K562 (cell line): ENCODE results near the gene VMP1. TPM values are rescaled to one million over a fixed set of nuclear protein-coding genes. Genes with fewer than 3 reads are reported as not detected.

Experiments used
- BMI1 ChIP-seq: fragments of 150-350 bp; IDR thresholded peaks from 2 replicates; pipeline ENCODE4 v1.6.1; 2014; ENCODE audit warnings: low read length
- C11orf30 ChIP-seq: fragments of 450-650 bp; IDR thresholded peaks from 2 replicates; pipeline ENCODE4 v1.6.1; 2016; ENCODE audit warnings: low read depth, mild to moderate bottlenecking
- CHCHD3 ChIP-seq: fragments of 250-450 bp; sonication (Bioruptor Pico); IDR thresholded peaks from 2 replicates; pipeline ENCODE4 v2.1.2; 2022; ENCODE audit warnings: mild to moderate bottlenecking
- CREB1 ChIP-seq, 2 experiments: sonication (generic) in 1 of 2; formaldehyde crosslinking in 1 of 2; IDR thresholded peaks; 2 replicates each; pipeline versions ENCODE4 v1.6.1 to v1.8.0; 2012 to 2022; ENCODE audit warnings: inconsistent platforms in 1 of 2, mild to moderate bottlenecking in 1 of 2, missing genetic modification reagents in 1 of 2, moderate library complexity in 1 of 2
- FOXA3 ChIP-seq, 2 experiments: fragments of 450-650 bp in 1 of 2; sonication (generic) in 1 of 2; formaldehyde crosslinking; IDR thresholded peaks in 1 of 2; conservative IDR thresholded peaks in 1 of 2; 2 replicates each; pipeline versions ENCODE4 v1.4.0 to v1.8.0; 2020 to 2022; ENCODE audit warnings: mild to moderate bottlenecking in 2 of 2, missing genetic modification reagents in 1 of 2
- HBP1 ChIP-seq: fragments of 450-650 bp; formaldehyde crosslinking; IDR thresholded peaks from 2 replicates; pipeline ENCODE4 v1.4.0; 2022; ENCODE audit warnings: missing genetic modification characterization
- HEY1 ChIP-seq: fragments of 250-450 bp; sonication (Bioruptor Pico); IDR thresholded peaks from 2 replicates; pipeline ENCODE4 v1.5.0; 2020; ENCODE audit warnings: mild to moderate bottlenecking, moderate library complexity, borderline replicate concordance
- JUNB ChIP-seq: fragments of 450-650 bp; formaldehyde crosslinking; conservative IDR thresholded peaks from 2 replicates; pipeline ENCODE4 v1.4.0; 2020; ENCODE audit warnings: mild to moderate bottlenecking
- KDM4B ChIP-seq, 2 experiments: fragments of 450-650 bp in 1 of 2; sonication (generic) in 1 of 2; IDR thresholded peaks; 2 replicates each; pipeline ENCODE4 v1.6.1; 2016 to 2017; ENCODE audit warnings: borderline replicate concordance in 2 of 2, antibody characterized with exemption in 1 of 2, low read depth in 1 of 2, mild to moderate bottlenecking in 1 of 2
- KLF1 ChIP-seq: fragments of 450-650 bp; IDR thresholded peaks from 2 replicates; pipeline ENCODE4 v1.6.1; 2016; ENCODE audit warnings: missing genetic modification characterization, missing compliant biosample characterization
- MAFG ChIP-seq: fragments of 450-650 bp; conservative IDR thresholded peaks from 2 replicates; pipeline ENCODE4 v1.6.1; 2016; ENCODE audit warnings: missing genetic modification characterization, missing compliant biosample characterization
- MLLT1 ChIP-seq, 2 experiments: fragments of 450-650 bp; IDR thresholded peaks; 2 replicates each; pipeline ENCODE4 v1.6.1; 2016
- PHB ChIP-seq: fragments of 250-450 bp; sonication (Bioruptor Pico); IDR thresholded peaks from 2 replicates; pipeline ENCODE4 v1.5.0; 2021
- PTBP1 ChIP-seq: fragments of 200-400 bp; formaldehyde crosslinking; IDR thresholded peaks from 2 replicates; pipeline ENCODE4 v1.6.1; 2017; ENCODE audit warnings: low read depth, low read length
- RAD21 ChIP-seq, 2 experiments: fragments of 250-450 bp in 1 of 2; fragments of 450-650 bp in 1 of 2; sonication (Bioruptor Pico) in 1 of 2; formaldehyde crosslinking in 1 of 2; IDR thresholded peaks in 1 of 2; conservative IDR thresholded peaks in 1 of 2; 2 replicates each; pipeline versions ENCODE4 v1.4.0 to v1.8.0; 2020 to 2022; ENCODE audit warnings: mild to moderate bottlenecking in 2 of 2, moderate library complexity in 1 of 2
- RAD51 ChIP-seq: fragments of 450-650 bp; IDR thresholded peaks from 2 replicates; pipeline ENCODE4 v1.7.1; 2016; ENCODE audit warnings: low read depth, mild to moderate bottlenecking, borderline replicate concordance
- RBM25 ChIP-seq: fragments of 200-400 bp; formaldehyde crosslinking; IDR thresholded peaks from 2 replicates; pipeline ENCODE4 v1.6.1; 2018; ENCODE audit warnings: low read length, low read depth, moderate library complexity; ENCODE audit not compliant: severe bottlenecking
- RFX7 ChIP-seq: fragments of 250-450 bp; sonication (Bioruptor Pico); IDR thresholded peaks from 2 replicates; pipeline ENCODE4 v1.5.1; 2021; ENCODE audit warnings: mild to moderate bottlenecking
- SMAD4 ChIP-seq: fragments of 250-450 bp; sonication (Bioruptor Pico); conservative IDR thresholded peaks from 2 replicates; pipeline ENCODE4 v1.8.0; 2021; ENCODE audit warnings: inconsistent platforms, mild to moderate bottlenecking, moderate library complexity
- ZC3H8 ChIP-seq: fragments of 450-650 bp; IDR thresholded peaks from 2 replicates; pipeline ENCODE4 v1.6.1; 2017
- ZNF184 ChIP-seq: sonication (generic); formaldehyde crosslinking; IDR thresholded peaks from 2 replicates; pipeline ENCODE4 v1.5.0; 2020; ENCODE audit warnings: missing genetic modification reagents
- ZNF740 ChIP-seq, 3 experiments: fragments of 200-800 bp in 1 of 3; sonication (Bioruptor generic) in 1 of 3; sonication (generic) in 1 of 3; formaldehyde crosslinking in 1 of 3; IDR thresholded peaks; 2 replicates each; pipeline versions ENCODE4 v1.6.1 to v1.8.0; 2016 to 2022; ENCODE audit warnings: mild to moderate bottlenecking in 2 of 3, missing compliant biosample characterization in 2 of 3, missing genetic modification characterization in 2 of 3, missing genetic modification reagents in 1 of 3
- polyA plus RNA-seq, 8 experiments: library from polyadenylated mRNA; depleted of rRNA in 4 of 8; stranded (reverse) in 5 of 8; unstranded in 3 of 8; fragments of >200 nt; fragmentation: Nextera tagmentation in 2 of 8; fragmentation: Illumina TruSeq in 1 of 8; extraction: Ambion mirVana in 2 of 8; extraction: Trizol in 1 of 8; gene quantifications; 2 replicates each; pipeline versions ENCODE4 v1.2.1 to v1.2.3, GENCODE V29; 2011 to 2014; ENCODE audit warnings: inconsistent platforms in 1 of 8, missing spikeins in 1 of 8
- total RNA-seq, 7 experiments: library from RNA; depleted of rRNA in 6 of 7; stranded (reverse); fragments of >200 nt in 6 of 7; fragmentation: Illumina TruSeq in 2 of 7; extraction: Trizol in 2 of 7; gene quantifications; 2 replicates each; pipeline versions ENCODE4 v1.2.1 to v1.2.3, GENCODE V29; 2011 to 2021; ENCODE audit warnings: low replicate concordance in 1 of 7

The VMP1 gene
- total and polyA plus RNA-seq, 9 of the 15 experiments (the other 6 are each of a cell fraction or from before 2014, with no cell fraction given), result 123 to 304 (median 151) TPM

GRCh38 chr17:59838052-59838916 is 130.8 kb downstream of the VMP1 start (continued):
- TF ChIP-seq RAD21 (CRISPR knock-in tag; conservative IDR thresholded peaks at IDR 0.05 in 1 of 2, IDR thresholded peaks at IDR 0.05 in 1 of 2) (no peak), HBP1 (CRISPR knock-in tag) (no peak), RBM25 (no peak), C11orf30 (no peak), JUNB (CRISPR knock-in tag) (no peak), CREB1 (IDR thresholded peaks at IDR 0.05) (no peak), CREB1 (CRISPR knock-in tag; IDR thresholded peaks at IDR 0.05) (no peak; the same call in 1 of the 2 replicates), KDM4B (IDR thresholded peaks at IDR 0.05; ENCODE audit: borderline replicate concordance in 2 of 2, low read depth in 1 of 2) (no peak), MAFG (tag) (no peak), RAD51 (0 out of 2 replicates have a peak, but pooled peaks have one; percentile 1), HEY1 (CRISPR knock-in tag) (peak; percentile 18; the same call in 1 of the 2 replicates), RFX7 (CRISPR knock-in tag) (no peak; the same call in 1 of the 2 replicates), SMAD4 (no peak), ZC3H8 (no peak), PTBP1 (no peak), ZNF740 (CRISPR knock-in tag; IDR thresholded peaks at IDR 0.05) (no peak), ZNF740 (tag; IDR thresholded peaks at IDR 0.05) (no peak), BMI1 (no peak), ZNF184 (CRISPR knock-in tag) (no peak), CHCHD3 (no peak), FOXA3 (CRISPR knock-in tag; conservative IDR thresholded peaks at IDR 0.05 in 1 of 2, IDR thresholded peaks at IDR 0.05 in 1 of 2) (no peak), KLF1 (tag) (no peak), PHB (CRISPR knock-in tag) (no peak), MLLT1 (IDR thresholded peaks at IDR 0.05) (peak; percentile 99 to 100)
